Esophagus muscularis mucosa (tissue), 3 donors: ENCODE results near the gene DUSP2.

Experiments
- CTCF ChIP-seq, 3 experiments: fragments of 200-600 bp in 2 of 3; fragments of 450-650 bp in 1 of 3; sonication (generic) in 2 of 3; IDR thresholded peaks; one replicate each; pipeline ENCODE4 v1.5.1; 2017 to 2019; ENCODE audit warnings: antibody characterized with exemption in 3 of 3, mild to moderate bottlenecking in 2 of 3, moderate library complexity in 1 of 3
- POLR2A ChIP-seq: fragments of 450-650 bp; IDR thresholded peaks from one replicate; pipeline ENCODE4 v1.6.1; 2017; ENCODE audit warnings: antibody characterized with exemption, moderate library complexity, mild to moderate bottlenecking, low read depth

- TF ChIP-seq CTCF (IDR thresholded peaks at IDR 0.05) = no peak
- TF ChIP-seq POLR2A = no peak
Measured at GRCh38 chr2:96143848-96144480, 1.3 kb downstream of the DUSP2 start.
